ENCODE results near the gene SV2C. TPM values are rescaled to one million over a fixed set of nuclear protein-coding genes. Genes with fewer than 3 reads are reported as not detected.

Gene SV2C
- total RNA-seq, 2 donors from 2014 or later = 0.04 to 0.15 TPM

DNA sequence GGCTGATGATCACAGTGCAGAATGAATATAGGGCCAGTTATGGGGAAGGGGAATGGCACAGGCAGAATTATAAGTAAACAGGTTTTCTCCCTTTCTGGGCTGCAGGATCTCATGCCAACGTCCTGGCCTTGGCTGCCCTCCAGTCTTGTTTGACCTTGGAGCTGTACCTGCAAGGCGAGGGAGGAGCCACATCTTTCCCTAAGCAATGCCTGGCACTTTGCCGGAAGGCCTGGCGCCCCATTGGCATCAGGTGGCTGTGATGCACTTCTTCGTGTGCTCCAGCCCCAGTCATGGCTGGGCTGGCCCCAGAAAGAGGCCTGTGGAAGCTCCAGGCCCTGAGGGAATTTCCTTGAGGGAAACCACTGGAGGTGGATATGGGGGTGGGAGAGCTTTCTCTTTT lies 303.2 kb downstream of the SV2C start:
- no peak overlapping the region for H3K27ac ChIP-seq
- H3K36me3 ChIP-seq = no peaks in the 10 kb centered on the region
- H3K27me3 ChIP-seq = no peaks in the 10 kb centered on the region
- no peaks in the 10 kb centered on the region for H3K9me3 ChIP-seq
- DNase-seq (ENCODE audit: low spot score) = no peak
- TF ChIP-seq, protein P1, sequence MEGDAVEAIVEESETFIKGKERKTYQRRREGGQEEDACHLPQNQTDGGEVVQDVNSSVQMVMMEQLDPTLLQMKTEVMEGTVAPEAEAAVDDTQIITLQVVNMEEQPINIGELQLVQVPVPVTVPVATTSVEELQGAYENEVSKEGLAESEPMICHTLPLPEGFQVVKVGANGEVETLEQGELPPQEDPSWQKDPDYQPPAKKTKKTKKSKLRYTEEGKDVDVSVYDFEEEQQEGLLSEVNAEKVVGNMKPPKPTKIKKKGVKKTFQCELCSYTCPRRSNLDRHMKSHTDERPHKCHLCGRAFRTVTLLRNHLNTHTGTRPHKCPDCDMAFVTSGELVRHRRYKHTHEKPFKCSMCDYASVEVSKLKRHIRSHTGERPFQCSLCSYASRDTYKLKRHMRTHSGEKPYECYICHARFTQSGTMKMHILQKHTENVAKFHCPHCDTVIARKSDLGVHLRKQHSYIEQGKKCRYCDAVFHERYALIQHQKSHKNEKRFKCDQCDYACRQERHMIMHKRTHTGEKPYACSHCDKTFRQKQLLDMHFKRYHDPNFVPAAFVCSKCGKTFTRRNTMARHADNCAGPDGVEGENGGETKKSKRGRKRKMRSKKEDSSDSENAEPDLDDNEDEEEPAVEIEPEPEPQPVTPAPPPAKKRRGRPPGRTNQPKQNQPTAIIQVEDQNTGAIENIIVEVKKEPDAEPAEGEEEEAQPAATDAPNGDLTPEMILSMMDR (IDR thresholded peaks at IDR 0.05) = no peak
- H3K4me1 ChIP-seq = no peaks in the 10 kb centered on the region
- no peak overlapping the region for H3K4me3 ChIP-seq

DNA sequence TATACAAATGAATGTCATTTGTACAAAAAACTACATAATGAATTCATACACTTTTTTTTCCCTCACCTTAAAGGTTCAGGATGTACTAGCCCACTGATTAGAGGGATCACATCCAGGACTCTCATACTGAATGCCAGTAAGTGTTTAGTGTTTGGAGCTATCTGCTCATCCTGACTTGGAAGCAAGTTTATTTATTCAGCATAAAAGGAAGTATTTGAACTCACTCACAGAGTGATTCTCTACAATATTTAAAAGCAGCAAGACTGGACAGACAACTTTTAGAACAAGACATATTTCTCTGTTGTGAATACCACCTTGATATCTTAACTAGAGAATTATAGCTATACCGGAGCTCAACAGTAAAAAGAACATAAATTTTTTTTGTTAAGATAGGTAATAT lies 305.1 kb downstream of the SV2C start:
- Histone ChIP-seq H3K9me3 (no peaks in the 10 kb centered on the region), H3K27me3 (no peaks in the 10 kb centered on the region), H3K4me1 (no peaks in the 10 kb centered on the region), H3K4me3 (no peak overlapping the region), H3K36me3 (no peaks in the 10 kb centered on the region), H3K27ac (no peak overlapping the region)
- no peak for DNase-seq (ENCODE audit: low spot score)
- TF ChIP-seq, protein P1 (IDR thresholded peaks at IDR 0.05) = no peak

DNA sequence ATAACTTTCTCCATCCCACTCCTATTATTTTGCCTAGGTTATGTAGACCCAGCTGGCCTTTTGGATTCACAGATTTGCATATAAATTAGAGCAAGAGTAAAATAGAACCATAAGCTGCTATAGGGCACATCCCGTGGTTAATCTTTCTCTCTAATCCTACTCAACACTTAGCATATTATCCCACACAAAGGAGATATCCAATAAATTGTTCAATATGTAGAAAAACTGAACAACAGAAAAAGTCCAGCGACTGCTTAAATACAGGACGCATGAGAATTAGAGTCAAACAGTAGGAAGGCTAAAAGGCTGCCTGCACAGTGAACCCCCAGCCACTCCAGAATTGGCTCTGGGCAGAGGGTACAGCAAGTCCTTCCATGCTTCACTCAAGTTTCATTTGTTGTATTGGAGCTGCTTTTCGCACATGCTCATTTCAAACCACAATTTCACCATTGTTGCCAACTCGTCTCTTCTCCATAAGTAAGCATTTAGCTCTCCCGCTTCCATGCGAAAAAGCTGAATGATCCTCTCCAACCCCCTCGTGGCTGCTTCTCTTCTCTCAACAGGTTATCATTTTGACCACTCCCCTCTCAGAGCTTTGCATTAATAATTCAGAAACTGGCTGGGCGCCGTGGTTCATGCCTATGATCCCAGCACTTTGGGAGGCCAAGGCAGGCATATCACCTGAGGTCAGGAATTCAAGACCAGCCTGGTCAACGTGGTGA lies 305.8 kb downstream of the SV2C start:
- TF ChIP-seq, protein P1 (IDR thresholded peaks at IDR 0.05) = no peak
- Histone ChIP-seq H3K27me3 (no peaks in the 10 kb centered on the region), H3K4me1 (no peaks in the 10 kb centered on the region), H3K4me3 (no peak overlapping the region), H3K9me3 (no peaks in the 10 kb centered on the region), H3K36me3 (no peaks in the 10 kb centered on the region), H3K27ac (no peak overlapping the region)
- DNase-seq (ENCODE audit: low spot score) = no peak

DNA sequence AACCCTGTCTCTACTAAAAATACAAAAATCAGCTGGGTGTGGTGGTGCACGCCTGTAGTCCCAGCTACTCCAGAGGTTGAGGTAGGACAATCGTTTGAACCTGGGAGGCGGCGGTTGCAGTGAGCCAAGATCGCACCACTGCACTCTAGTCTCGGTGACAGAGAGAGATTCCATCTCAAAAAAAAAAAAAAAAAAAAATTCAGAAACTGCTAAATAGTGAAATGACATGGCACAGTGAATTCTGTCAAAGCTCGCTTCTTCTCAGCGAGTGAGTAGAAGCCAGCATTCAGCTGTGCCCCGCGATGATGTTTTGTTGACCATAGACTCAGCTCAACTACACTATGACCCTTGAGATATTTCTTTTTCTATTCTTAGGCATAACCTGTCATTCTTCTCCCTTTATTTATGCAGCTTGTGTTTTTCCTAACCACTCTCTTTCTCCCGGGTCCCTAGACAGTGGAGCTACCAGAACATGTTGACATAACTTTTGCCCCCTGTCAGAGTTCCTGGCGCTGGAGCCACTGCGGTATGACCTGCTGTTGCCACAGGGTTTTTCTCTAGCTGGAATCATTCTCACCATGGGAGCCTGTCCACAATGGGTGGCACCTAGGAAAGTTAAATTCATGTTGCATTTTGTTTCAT lies 306.5 kb downstream of the SV2C start:
- Histone ChIP-seq H3K4me1 (no peaks in the 10 kb centered on the region), H3K4me3 (no peak overlapping the region), H3K27me3 (no peaks in the 10 kb centered on the region), H3K27ac (no peak overlapping the region), H3K9me3 (no peaks in the 10 kb centered on the region), H3K36me3 (no peaks in the 10 kb centered on the region)
- TF ChIP-seq, protein P1 (IDR thresholded peaks at IDR 0.05) = no peak
- no peak for DNase-seq (ENCODE audit: low spot score)

DNA sequence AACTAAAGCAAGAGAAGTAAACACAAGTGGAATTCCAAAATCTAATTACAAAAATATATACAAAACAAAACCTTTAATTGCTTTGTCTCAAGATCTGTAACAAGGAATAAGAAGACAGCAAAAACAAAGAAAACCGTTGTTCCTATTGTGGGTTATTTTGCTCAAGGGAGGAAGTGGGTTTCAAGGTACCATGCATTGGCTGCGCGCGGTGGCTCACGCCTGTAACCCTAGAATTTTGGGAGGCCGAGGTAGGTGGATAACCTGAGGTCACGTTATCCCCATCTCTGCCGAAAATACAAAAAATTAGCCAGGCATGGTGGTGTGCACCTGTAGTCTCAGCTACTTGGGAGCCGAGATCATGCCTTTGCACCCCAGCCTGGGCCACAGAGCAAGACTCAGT lies 307.8 kb downstream of the SV2C start:
- H3K4me3 ChIP-seq = no peak overlapping the region
- H3K9me3 ChIP-seq = no peaks in the 10 kb centered on the region
- H3K27ac ChIP-seq = no peak overlapping the region

More for the DNA sequence above, 307.8 kb downstream of the SV2C start:
- DNase-seq (ENCODE audit: low spot score) = no peak
- Histone ChIP-seq H3K27me3 (no peaks in the 10 kb centered on the region), H3K4me1 (no peaks in the 10 kb centered on the region), H3K36me3 (no peaks in the 10 kb centered on the region)
- TF ChIP-seq, protein P1 (IDR thresholded peaks at IDR 0.05) = no peak
